ENCODE measurements around the gene TMBIM6.

DNA sequence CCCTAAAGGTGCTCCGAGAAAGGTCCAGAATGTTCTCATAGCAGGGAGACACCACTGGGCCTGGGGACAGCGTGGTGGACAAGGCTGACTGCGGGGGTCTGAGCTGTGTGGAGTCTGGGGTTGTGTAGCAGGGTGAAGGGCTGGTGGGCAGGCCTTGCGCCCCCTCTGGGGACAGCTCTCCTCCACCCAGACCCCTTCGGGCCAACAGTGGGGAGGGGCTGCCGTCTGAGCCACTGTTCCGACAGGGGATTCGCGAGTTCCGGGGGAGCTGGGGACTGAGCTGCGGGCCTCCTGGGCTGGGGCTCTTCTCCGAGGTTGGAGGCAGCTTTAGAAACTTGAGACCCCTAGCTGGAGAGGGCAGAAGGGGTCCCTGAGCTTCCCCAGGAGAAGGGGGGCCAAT is 54.8 kb downstream of the TMBIM6 start:
- TF ChIP-seq, protein P1, sequence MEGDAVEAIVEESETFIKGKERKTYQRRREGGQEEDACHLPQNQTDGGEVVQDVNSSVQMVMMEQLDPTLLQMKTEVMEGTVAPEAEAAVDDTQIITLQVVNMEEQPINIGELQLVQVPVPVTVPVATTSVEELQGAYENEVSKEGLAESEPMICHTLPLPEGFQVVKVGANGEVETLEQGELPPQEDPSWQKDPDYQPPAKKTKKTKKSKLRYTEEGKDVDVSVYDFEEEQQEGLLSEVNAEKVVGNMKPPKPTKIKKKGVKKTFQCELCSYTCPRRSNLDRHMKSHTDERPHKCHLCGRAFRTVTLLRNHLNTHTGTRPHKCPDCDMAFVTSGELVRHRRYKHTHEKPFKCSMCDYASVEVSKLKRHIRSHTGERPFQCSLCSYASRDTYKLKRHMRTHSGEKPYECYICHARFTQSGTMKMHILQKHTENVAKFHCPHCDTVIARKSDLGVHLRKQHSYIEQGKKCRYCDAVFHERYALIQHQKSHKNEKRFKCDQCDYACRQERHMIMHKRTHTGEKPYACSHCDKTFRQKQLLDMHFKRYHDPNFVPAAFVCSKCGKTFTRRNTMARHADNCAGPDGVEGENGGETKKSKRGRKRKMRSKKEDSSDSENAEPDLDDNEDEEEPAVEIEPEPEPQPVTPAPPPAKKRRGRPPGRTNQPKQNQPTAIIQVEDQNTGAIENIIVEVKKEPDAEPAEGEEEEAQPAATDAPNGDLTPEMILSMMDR (IDR thresholded peaks at IDR 0.05 in 8 of 11, conservative IDR thresholded peaks at IDR 0.05 in 3 of 11) = no peak
- TF ChIP-seq POLR2A (IDR thresholded peaks at IDR 0.05) (no peak), POLR2AphosphoS5 (IDR thresholded peaks at IDR 0.05) (no peak)
